Peyer's patch (tissue), 4 donors: Measurements from ENCODE around the gene PAPOLG. TPM values are rescaled to one million over a fixed set of nuclear protein-coding genes. Genes with fewer than 3 reads are reported as not detected.
A peak's percentile ranks its signal among the peaks of the same experiment; 100 is the strongest.

ENCODE experiments used
- DNase-seq, 3 donors: peaks; one replicate each; pipeline ENCODE4 v3.0.0-alpha.2; 2017 to 2019
- H3K27ac ChIP-seq, 4 donors: fragments of 200-600 bp; sonication (generic); one replicate each; pipeline ENCODE4 v1.5.1; 2016 to 2019
- H3K27me3 ChIP-seq, 2 donors: fragments of 200-600 bp; sonication (generic); one replicate each; pipeline ENCODE4 v1.5.1; 2019
- H3K36me3 ChIP-seq, 3 donors: fragments of 200-600 bp; sonication (generic); one replicate each; pipeline ENCODE4 v1.5.1; 2016 to 2019
- H3K4me1 ChIP-seq, 4 donors: fragments of 200-600 bp; sonication (generic); one replicate each; pipeline ENCODE4 v1.5.1; 2016 to 2019
- H3K4me3 ChIP-seq, 4 donors: fragments of 200-600 bp; sonication (generic); 1 replicate in 3 of 4; 2 replicates in 1 of 4; pipeline ENCODE4 v1.5.1; 2016 to 2019; ENCODE audit warnings: mild to moderate bottlenecking in 1 of 4
- H3K9me3 ChIP-seq, 4 donors: fragments of 200-600 bp; sonication (generic); one replicate each; pipeline ENCODE4 v1.5.1; 2016 to 2019; ENCODE audit warnings: mild to moderate bottlenecking in 1 of 4
- CTCF ChIP-seq, 6 experiments: fragments of 450-650 bp in 4 of 6; fragments of 200-600 bp in 2 of 6; sonication (generic) in 1 of 6; IDR thresholded peaks; one replicate each; pipeline ENCODE4 v1.5.1; 2017 to 2019; ENCODE audit warnings: antibody characterized with exemption in 6 of 6, mild to moderate bottlenecking in 3 of 6, moderate library complexity in 1 of 6
- POLR2A ChIP-seq, 2 donors: fragments of 450-650 bp; IDR thresholded peaks; one replicate each; pipeline ENCODE4 v1.5.1; 2017; ENCODE audit warnings: antibody characterized with exemption in 2 of 2, mild to moderate bottlenecking in 2 of 2, moderate library complexity in 2 of 2
- total RNA-seq, 4 donors: library from RNA; depleted of rRNA; stranded (reverse); fragments of >200 nt; gene quantifications; one replicate each; pipeline ENCODE4 v1.1.0, GENCODE V29; 2016

Gene PAPOLG
- total RNA-seq, 4 donors from 2014 or later, result 10.1 to 23.8 (median 11.1) TPM

- no peaks in the 10 kb centered on the region for H3K36me3 ChIP-seq
- no peaks in the 10 kb centered on the region for H3K27me3 ChIP-seq
- TF ChIP-seq POLR2A (IDR thresholded peaks at IDR 0.05) (no peak), CTCF (IDR thresholded peaks at IDR 0.05) (no peak)
- H3K9me3 ChIP-seq, result no peaks in the 10 kb centered on the region
- H3K4me3 ChIP-seq, result no peak overlapping the region
- H3K4me1 ChIP-seq, result no peaks in the 10 kb centered on the region
- DNase-seq, result no peak
- H3K27ac ChIP-seq, result no peak overlapping the region
Measured at GRCh38 chr2:60717691-60718090, 38.4 kb upstream of the PAPOLG start.

- no peaks in the 10 kb centered on the region for H3K27me3 ChIP-seq
- H3K9me3 ChIP-seq, result no peaks in the 10 kb centered on the region
- H3K27ac ChIP-seq, result no peak overlapping the region
- no peaks in the 10 kb centered on the region for H3K4me1 ChIP-seq
- DNase-seq, result no peak
- H3K4me3 ChIP-seq, result no peak overlapping the region
- no peaks in the 10 kb centered on the region for H3K36me3 ChIP-seq
- TF ChIP-seq CTCF (IDR thresholded peaks at IDR 0.05) (no peak), POLR2A (IDR thresholded peaks at IDR 0.05) (no peak)
Measured at GRCh38 chr2:60719331-60719730, 36.7 kb upstream of the PAPOLG start.

- no peaks in the 10 kb centered on the region for H3K36me3 ChIP-seq
- TF ChIP-seq CTCF (IDR thresholded peaks at IDR 0.05) (no peak), POLR2A (IDR thresholded peaks at IDR 0.05) (no peak)
- DNase-seq, result no peak
- H3K9me3 ChIP-seq, result no peaks in the 10 kb centered on the region
- H3K27me3 ChIP-seq, result no peaks in the 10 kb centered on the region
- H3K4me1 ChIP-seq, result no peaks in the 10 kb centered on the region
- no peak overlapping the region for H3K4me3 ChIP-seq
- no peak overlapping the region for H3K27ac ChIP-seq
Measured at GRCh38 chr2:60725466-60725865, 30.6 kb upstream of the PAPOLG start.

- no peak overlapping the region for H3K4me3 ChIP-seq
- TF ChIP-seq CTCF (IDR thresholded peaks at IDR 0.05), result no peak
- no peak for TF ChIP-seq POLR2A (IDR thresholded peaks at IDR 0.05)
- no peak overlapping the region for H3K27ac ChIP-seq
- no peak for DNase-seq
- H3K36me3 ChIP-seq, result no peaks in the 10 kb centered on the region
- no peaks in the 10 kb centered on the region for H3K9me3 ChIP-seq
- no peaks in the 10 kb centered on the region for H3K27me3 ChIP-seq
- no peaks in the 10 kb centered on the region for H3K4me1 ChIP-seq
Measured at GRCh38 chr2:60728855-60729254, 27.2 kb upstream of the PAPOLG start.

GRCh38 chr2:60735496-60736250 lies 20.4 kb upstream of the PAPOLG start:
- no peaks in the 10 kb centered on the region for H3K9me3 ChIP-seq
- no peaks in the 10 kb centered on the region for H3K27me3 ChIP-seq
- peak overlapping the region; percentile 14 to 53 (median 40) for H3K4me3 ChIP-seq
- H3K36me3 ChIP-seq, result no peaks in the 10 kb centered on the region
- DNase-seq, result no peak
- TF ChIP-seq CTCF (IDR thresholded peaks at IDR 0.05) (no peak), POLR2A (IDR thresholded peaks at IDR 0.05) (no peak)
- no peak overlapping the region for H3K27ac ChIP-seq
- H3K4me1 ChIP-seq, result no peaks in the 10 kb centered on the region
